Measurements from ENCODE around the gene RGS19. TPM values are rescaled to one million over a fixed set of nuclear protein-coding genes. Genes with fewer than 3 reads are reported as not detected.
A peak's percentile ranks its signal among the peaks of the same experiment; 100 is the strongest.

RGS19 gene
- total RNA-seq, 1 donor from 2014 or later = 10.8 TPM

DNA sequence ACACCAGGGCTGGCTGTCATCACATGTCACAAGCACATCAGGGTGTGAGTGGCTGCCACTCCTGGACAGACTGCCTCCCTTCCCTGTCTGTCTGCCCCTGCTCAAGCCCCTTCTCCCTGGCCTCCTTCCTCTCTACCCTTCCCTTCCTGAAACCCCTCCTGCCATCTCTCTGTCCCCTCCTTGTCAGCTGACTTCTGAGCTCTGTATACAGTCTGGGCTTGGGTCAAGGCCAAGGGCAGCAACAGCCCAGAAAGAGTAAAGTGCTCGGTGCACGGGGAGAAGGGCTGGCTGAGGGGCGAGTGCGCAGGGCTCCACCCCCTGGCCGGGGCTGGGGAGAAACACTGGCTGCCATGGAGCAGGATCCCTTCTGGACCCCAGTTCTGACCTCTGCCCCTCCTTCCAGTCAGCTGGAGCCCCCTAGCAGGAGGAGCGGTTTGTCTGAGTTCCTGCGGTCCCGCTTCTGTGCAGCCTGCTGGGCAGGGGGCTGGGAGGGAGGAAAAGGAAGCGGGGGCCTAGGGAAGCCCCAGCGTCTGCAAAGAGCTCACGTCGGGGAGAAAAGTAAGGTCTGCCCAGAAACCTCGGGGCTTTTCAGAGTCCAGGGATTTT is 2.9 kb upstream of the RGS19 start:
- no peak for DNase-seq (ENCODE audit: low spot score)
- ATAC-seq = no peak
- intact Hi-C loops (cut with DNase I) = no loop called here

DNA sequence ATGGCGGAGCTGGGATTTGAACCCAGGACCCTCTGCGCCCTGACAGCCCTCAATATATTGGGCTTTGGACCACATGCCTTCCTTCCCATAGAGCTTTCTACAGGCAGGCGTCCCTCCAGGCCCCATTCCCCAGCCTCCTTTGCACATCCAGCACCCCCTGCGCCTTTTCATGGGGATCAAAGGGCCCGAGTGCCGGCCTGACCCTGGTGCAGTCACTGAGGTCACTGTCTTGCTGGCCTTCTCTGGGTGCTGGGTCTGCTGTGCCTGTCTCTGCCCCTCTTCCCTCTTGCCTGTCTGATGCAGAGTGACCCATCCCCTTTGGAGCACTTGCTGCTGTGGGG is 2.3 kb upstream of the RGS19 start:
- DNase-seq (ENCODE audit: low spot score) (no peak), ATAC-seq (no peak)
- intact Hi-C loops (cut with DNase I) = no loop called here

DNA sequence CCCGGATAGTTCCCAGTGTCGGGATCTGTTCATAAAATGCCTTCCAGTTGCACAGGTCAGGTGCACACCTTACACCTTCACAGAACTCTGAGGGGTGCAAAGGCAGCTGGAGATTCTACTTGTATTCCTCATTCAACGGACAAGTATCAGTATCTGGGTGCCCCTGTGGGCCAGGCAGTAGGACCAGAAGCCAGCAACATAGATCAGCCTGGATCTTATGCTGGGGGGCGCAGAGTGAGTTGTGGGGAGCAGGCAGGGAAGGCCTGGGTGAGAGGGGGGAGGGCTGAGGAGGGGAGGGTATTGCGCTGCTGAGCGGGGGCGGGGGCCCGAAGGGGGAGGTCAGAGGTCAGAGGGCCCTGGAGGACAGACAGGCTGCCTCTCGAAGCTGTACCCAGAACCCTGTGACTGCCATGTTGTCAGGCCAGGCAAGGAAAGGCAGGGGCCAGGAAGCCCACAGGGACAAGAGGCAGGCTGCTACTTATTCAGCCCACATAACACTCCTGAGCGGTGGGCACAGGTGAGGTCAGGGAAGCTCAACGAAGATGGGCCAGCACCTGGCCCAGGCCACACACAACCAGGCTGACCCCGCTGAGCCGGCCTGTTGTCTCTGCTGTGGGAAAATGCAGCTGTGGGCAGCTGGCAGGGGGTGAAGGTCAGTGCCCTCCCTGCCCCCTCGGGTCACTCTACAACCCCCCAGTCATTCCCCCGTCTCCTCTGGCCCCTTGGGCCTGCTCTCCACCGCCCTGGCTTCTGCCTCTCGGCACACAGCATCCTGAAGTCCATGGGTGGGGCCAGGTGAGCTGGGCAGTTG is 1.7 kb upstream of the RGS19 start:
- DNase-seq (ENCODE audit: low spot score) (no peak), ATAC-seq (no peak)
- intact Hi-C loops (cut with DNase I) = no loop called here

DNA sequence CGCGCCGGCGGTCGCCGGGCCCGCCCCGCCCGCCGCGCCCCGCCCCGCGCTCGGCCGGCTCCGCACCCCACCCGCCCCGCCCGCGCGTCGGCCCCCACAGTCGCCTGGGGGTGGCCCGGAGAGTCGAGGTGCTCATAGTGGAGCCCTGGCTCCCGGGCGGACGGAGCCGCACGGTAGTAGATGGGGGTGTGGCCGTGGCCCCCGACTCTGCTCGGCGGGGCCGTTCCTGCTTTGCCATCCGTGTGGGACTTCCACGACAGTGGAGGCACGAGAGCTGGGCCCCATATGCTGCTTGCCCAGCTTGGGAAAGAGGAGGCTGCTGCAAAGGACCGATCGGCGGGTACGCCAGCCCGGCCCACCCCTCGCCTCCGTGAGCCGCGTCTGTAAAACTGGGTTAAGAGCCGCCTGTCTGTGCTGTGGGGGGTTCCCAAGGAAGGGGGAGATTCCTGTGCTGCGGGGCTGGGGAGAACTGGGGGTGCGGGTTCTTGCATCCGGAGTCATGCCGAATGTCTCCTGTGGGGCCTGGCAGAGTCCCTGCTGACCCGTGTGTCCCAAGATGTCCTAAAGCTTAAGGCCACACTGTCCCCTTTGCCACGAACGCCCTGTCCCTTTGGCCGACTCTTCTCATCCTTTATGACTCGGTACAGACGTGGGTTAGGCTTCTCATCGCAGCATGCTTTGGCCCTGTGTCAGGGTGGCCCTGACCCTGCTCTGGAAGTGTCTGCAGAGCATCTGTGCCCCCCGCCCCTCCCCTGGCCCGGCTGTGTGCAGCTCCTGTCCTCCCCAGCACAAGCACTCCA is 895 bp upstream of the RGS19 start, which contains the start of gene OPRL1:
Gene OPRL1, plus strand, starts transcription at position 70 of the 800 bp plus-strand sequence. CDS start 12,639 bp downstream, outside the sequence.
- DNase-seq (ENCODE audit: low spot score) (no peak), ATAC-seq (peak; percentile 26)
- intact Hi-C loops (cut with DNase I) = no loop called here

DNA sequence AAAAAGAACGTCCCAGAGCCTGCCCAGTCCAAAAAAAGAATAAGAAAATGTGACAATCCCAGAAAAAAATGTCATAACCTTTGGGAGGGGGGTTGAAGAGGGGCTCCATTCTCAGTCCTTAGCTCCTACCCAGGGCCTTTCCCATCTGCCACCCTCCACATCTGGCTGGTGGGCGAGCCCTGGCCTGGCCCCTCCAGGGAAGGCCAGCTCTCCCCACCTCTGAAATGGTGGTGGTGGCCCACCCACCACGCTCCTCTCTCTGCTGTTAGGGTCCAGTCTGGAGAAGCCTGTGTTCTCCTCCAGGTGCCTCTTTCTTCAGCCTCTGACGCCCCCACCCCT is 415 bp downstream of the RGS19 start:
- intact Hi-C loops (cut with DNase I) = loop anchor here (1.0 kb wide), 1 partner anchor 32 kb away; no protein-coding TSS in a partner anchor
- DNase-seq (ENCODE audit: low spot score) (no peak), ATAC-seq (no peak)

DNA sequence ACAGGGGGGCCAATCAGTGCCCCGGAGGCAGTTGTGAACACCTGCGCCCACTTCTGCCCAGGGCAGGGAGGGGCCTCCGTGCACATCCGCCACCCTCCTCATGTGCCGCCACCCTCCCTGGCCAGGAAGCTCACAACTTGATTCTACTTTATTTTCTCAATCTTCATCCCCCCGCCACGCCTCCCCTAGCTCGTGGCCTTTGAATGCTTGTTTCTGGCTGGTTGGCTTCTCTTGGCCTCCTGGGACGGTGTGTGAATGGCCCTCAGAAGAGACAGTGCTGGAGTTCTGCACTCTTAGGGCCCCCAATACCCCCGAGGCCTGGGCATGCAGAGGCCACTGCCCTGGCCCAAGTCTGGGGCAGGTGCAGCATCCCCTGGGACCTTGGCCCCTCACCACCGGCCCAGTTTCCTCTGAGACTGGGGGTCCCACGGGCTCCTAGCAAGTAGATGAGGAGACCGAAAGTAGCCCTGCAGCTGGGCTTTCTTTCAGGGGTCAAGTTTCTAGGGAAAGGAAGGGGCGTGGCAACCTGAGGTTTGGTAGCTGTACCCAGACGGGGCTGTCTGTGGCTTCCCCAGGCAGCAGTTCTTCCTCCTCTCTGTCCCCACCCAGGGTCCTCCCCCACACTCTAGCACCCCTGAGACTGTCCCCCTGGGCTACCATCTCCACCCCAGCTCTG is 1.3 kb downstream of the RGS19 start:
- ATAC-seq (no peak), DNase-seq (ENCODE audit: low spot score) (no peak)
- intact Hi-C loops (cut with DNase I) = loop anchor here (1.0 kb wide), 1 partner anchor 31 kb away; no protein-coding TSS in a partner anchor

DNA sequence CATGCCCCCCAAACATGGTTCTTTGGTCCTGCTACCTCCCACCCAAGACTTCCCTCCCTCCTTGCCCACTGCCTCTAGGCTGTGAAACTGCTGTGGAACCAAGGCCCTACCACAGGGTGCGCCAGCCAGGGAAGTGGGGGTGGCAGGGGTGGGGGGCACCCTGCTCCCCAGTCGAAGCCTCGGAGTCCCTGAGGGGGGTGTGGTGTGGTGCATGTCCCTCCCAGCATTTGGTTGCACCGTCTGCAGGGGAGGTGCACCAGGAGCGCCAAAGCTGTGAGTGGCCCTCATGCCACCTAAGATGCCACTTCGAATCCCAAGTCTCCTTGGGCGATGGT is 1.8 kb downstream of the RGS19 start:
- DNase-seq (ENCODE audit: low spot score) = no peak
- no peak for ATAC-seq
- intact Hi-C loops (cut with DNase I) = no loop called here

DNA sequence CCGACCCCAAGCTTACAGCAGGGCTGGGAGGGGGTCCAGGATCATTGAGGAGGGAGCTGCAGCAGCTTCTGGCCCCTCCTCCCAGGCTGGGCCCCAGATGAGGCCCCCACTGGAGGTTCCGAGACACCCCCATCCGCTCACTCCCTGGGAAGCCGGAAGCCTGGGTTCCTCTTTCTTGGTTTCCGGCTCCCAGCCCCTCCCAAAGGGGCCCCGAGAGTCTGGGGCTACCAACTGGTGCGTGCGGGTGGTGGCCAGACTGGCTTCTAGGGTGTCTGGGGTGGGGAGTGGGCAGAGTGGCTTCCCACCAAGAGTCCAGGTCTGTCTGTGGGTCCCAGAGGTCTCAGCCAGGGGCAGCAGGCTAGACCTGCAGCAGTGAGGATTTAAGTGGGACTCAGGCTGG is 2.2 kb downstream of the RGS19 start:
- intact Hi-C loops (cut with DNase I) = no loop called here
- DNase-seq (ENCODE audit: low spot score) (no peak), ATAC-seq (no peak)

DNA sequence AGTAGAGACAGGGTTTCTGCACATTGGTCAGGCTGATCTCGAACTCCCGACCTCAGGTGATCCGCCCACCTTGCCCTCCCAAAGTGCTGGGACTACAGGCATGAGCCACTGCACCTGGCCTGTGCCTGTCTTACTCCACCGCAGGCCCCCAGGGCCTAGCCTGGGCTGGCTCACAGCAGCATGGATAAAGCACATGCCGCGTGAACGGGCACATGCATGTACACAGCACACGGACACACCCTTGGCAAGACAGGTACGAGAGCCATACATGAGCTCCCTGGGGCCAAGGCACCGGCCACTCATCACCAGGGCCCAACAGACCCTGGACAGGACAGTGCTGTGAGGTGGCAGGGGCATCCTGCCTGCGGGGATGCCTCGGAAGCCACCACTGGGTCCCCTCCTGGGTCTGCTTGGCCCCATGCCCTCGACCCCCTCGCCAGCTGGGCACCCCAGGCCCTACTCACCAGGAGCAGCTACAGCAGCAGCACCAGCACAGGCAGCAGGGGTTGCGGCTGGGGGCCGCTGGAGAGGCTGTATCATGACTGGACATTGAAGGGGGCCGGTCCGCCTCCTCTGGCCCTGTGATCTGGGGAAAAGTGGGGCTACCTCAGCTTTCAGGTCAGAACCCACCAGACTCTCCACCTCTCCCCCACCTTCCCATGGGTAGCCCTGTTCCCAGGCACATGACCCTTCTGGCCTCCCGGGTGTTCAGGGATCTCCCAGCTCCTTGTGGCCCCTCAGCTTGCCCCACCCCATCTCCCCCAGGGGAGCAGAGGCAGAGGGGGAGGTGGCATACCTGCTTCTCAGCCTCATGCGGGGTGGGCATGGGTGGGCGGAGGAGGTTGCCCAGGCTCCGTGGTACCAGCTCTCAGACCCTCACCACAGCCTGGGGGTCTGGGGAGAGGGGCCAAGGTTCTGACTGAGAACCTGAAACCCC is 3.0 kb downstream of the RGS19 start:
- DNase-seq (ENCODE audit: low spot score) (no peak), ATAC-seq (no peak)
- intact Hi-C loops (cut with DNase I) = no loop called here

DNA sequence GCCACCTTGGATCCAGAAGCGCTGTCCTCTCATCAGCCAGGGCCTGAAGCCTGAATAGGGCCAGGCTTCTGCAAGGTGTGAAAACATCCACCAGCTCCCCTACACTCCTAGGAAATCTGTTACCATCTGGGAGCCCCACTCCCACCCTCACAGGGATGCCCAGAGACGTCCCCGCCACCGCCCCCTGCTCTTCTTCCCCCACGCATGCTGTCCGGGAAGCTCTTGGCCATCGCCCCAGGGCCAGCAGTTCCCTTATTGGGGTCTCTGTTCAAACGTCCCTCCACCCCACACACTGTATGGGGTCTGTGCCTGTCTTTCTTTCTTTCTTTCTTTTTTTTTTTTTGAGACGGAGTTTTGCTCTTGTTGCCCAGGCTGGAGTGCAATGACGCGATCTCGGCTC is 3.8 kb downstream of the RGS19 start:
- intact Hi-C loops (cut with DNase I) = no loop called here
- ATAC-seq (no peak), DNase-seq (ENCODE audit: low spot score) (no peak)

DNA sequence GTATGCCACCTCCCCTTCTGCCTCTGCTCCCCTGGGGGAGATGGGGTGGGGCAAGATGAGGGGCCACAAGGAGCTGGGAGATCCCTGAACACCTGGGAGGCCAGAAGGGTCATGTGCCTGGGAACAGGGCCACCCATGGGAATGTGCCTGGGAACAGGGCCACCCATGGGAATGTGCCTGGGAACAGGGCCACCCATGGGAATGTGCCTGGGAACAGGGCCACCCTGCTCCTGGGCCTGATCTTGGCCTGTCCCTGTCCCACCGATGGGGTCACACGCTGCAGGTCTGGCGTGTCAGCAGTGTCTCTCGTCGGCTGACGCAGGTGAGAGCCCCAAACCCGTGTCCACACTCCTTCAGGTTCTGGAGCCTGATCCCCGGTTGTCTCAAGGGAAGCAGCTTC is 4.4 kb downstream of the RGS19 start:
- ATAC-seq = no peak
- intact Hi-C loops (cut with DNase I) = no loop called here
- no peak for DNase-seq (ENCODE audit: low spot score)

DNA sequence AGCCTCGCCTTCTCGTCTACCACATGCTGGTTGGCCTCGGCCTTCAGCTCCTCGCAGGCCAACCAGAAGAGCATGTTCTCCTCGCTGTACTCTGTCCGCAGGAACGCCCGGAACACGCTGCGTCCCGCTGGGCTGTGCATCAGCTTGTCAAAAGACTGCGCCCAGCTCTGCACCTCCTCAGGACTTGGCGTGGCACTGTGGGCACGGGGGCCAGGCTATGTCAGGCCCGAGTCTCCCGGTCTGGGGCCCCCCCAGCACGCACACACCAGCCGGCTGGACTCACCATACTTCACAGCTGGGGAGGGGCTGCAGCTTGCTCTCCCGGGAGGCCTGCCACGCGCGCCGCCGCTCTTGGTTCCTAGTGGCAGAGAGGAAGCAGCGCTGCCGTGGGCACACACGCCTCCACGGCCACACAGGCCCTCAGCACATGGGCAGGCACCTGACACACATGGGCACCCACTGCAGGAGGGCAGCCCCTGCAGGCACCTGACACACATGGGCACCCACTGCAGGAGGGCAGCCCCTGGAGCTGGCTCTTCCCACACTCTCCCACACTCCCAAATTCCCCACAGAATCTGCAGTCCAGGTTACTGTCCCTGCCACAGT is 5.0 kb downstream of the RGS19 start:
- intact Hi-C loops (cut with DNase I) = no loop called here
- ATAC-seq (no peak), DNase-seq (ENCODE audit: low spot score) (no peak)

DNA sequence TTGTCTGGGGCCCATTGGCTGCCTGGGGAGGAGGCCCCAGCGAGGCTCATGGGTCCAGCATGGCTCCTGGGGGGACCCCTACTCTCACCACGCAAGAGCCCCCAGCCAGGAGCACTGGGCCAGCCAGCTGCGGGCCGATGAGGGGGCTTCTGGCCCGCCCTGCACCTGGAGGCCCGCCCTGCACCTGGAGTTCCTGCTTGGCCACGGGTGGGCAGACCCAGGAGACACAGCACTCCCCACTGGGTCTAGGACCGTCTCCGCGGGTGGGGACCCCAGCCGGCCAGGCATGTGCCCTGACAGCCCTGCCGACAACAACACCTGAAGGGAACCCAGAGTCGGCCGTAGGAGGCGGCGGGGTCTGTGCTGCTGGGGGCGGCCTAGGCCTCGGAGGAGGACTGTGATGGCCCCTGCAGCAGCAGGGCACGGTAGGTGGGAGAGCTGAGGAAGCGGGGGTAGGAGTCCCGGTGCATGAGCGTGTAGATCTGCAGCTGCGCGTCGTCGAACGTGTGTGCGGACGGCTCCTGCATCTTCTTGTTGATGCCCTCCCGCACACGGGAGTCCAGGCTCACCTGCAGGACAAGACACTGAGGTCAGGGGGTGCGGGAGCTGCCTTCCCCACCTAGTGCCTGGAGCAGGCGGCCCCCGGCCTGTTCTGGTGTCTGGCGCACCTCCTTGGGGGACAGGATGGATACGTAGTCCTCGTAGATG is 5.7 kb downstream of the RGS19 start:
- intact Hi-C loops (cut with DNase I) = no loop called here
- no peak for ATAC-seq
- no peak for DNase-seq (ENCODE audit: low spot score)

DNA sequence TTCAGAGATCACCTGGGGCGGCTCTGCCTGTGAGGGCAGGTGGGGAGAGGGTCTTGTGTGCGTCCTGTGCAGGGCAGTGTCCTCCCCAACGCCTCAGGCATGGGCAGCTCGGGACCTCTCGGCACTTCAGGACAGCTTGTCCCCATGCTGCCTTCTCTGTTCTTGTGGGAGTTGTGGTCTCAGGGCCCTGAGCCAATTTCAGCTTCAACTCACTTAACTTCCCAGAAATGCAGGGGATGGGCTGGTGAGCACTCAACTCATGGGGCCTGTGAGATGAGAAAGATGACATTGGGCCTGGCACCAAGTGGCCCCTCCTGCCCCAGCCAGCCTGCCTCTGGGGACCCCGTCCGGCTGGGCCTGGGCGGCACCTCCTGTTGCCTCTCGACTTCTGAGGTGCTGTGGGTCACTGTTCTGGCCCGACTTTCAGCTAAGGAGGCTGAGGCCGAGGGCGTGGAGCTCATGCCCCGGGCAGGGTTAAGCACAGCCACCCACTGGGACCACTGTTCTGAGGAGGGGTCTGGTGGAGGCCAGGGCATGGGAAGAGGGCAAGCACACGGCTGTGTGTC is 6.7 kb downstream of the RGS19 start:
- intact Hi-C loops (cut with DNase I) = no loop called here
- ATAC-seq (no peak), DNase-seq (ENCODE audit: low spot score) (no peak)

DNA sequence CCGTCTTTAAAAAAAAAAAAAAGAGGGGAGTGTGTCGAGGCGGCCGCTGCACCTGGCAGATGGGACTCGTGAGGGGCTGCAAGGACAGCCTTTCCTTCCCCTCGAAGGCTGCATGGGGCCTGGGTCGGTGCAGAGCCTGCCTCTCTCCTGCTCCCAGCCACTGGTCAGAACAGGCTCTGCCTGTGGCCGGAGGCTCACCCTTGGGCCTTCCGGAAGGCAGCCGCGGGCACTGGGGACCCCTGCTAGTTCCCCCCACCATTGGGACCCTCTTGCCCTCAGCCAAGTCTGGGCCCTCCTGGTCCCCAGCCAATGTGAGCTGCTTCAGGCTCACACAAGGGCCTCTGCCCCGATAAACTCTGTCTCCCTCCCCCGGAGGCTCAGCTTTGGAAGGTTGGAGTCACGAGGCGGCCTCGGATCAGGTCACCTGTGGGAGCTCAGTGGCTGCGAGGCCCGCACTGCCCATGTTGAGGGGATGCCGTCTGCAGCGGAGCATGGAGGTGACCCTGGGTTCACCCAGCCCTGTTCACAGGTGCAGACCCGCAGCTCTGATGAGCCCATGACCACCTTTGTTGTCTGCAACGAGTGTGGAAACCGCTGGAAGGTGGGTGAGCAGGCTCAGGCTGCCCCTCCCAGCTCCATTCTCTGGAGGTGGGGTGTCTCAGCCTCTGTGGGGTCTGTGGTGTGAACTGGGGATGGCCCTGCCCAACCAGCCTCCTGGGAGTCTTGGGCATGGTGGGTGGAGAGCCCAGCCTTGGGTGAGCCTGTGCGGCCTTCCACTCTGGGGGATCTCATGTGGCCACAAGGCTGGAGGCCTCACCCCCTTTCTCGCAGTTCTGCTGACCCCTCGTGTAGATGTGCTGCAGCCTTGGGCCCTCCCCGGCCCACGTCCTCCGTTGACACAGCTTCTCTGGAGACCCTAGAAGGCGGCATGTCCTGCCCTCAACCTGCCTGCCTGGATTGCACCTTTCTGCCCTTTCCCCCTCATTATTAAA is 7.7 kb downstream of the RGS19 start:
- intact Hi-C loops (cut with DNase I) = no loop called here
- no peak for ATAC-seq

More for the DNA sequence above, 7.7 kb downstream of the RGS19 start:
- no peak for DNase-seq (ENCODE audit: low spot score)

All from sciatic nerve (tissue), 2 donors.